ENCODE results near the gene TESK1.

- TF ChIP-seq CTCF (IDR thresholded peaks at IDR 0.05; ENCODE audit: insufficient read depth, low read length, poor library complexity, severe bottlenecking) (no peak), EZH2phosphoT487 (conservative IDR thresholded peaks at IDR 0.05; ENCODE audit: low read length) (no peak)
These were observed 47.7 kb upstream of the TESK1 start for GRCh38 chr9:35557320-35557719.
